HG02840 (cell line): ENCODE data around the gene SAPCD2.

Experiments
- ATAC-seq: cut with Tn5 transposase; IDR thresholded peaks from one replicate; pipeline ENCODE4 v1.9.1; 2021; ENCODE audit warnings: mild to moderate bottlenecking, moderate library complexity, moderate number of reproducible peaks; ENCODE audit not compliant: unreplicated experiment, low FRiP score

Gene SAPCD2

DNA sequence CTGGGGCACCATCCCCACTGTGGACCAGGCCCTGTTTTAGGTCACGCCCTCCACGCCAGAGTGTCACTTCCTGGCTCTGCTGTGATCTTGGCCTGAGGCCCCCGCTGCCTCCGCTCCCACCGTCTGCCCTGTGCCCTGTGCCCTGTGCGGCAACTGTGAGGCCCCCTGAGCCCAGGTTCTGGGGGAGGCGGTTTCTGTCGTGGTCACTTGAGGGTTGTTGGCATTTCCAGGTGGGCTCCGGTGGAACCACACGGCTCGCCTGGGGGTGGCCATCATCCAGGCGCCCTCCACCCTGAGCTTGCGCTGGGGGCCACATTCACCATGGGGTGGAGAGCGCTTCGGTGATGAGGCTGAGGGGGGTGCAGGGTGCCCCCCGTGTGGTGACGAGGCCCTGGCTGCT lies 37.6 kb upstream of the SAPCD2 start:
- ATAC-seq, result no peak

- ATAC-seq, result no peak
These were observed 37.1 kb upstream of the SAPCD2 start for GRCh38 chr9:137107312-137107921.

- ATAC-seq, result no peak
These were observed 36.4 kb upstream of the SAPCD2 start for GRCh38 chr9:137106662-137107250.

DNA sequence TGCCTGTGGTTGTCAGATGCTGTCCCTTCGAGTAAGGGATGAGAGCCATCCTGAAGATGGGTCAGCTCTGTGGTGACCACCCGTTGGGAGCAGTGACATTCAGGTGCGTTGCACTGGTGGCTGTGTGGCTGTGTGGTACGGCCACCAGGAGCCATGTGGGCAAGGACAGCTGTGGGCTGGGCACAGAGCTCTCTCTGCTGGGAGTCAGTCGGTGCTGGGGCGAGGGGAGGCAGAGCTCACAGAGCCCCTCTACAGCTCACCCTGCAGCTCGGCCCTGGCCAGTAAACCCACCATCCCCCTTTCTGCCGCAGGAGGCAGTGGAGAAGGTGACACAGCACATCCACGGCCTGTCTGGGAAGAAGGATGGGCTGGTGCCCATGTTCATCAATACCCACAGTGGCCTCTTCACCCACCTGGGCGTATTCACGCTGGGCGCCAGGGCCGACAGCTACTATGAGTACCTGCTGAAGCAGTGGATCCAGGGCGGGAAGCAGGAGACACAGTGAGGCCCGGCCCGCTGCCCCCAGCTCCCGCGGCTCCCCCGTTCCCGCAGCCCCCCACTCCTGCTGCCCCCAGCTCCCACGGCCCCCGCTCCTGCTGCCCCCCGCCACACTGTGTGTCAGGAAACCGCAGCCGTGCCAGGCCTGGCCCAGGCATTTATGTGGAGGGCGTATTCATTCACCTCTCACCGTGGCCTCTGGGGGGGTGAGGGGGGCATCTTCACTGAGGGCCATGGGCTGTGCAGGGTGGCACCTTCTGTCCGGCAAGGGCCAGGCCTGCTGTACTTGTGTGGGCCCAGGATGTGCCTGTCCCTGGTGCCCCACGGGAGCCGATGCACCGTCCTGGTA lies 35.7 kb upstream of the SAPCD2 start:
- ATAC-seq, result no peak

- no peak for ATAC-seq
These were observed 33.0 kb upstream of the SAPCD2 start for GRCh38 chr9:137103206-137103999.

GRCh38 chr9:137099231-137099630 lies 28.9 kb upstream of the SAPCD2 start:
- no peak for ATAC-seq

- ATAC-seq, result no peak
These were observed 27.6 kb upstream of the SAPCD2 start for GRCh38 chr9:137097761-137098462.

DNA sequence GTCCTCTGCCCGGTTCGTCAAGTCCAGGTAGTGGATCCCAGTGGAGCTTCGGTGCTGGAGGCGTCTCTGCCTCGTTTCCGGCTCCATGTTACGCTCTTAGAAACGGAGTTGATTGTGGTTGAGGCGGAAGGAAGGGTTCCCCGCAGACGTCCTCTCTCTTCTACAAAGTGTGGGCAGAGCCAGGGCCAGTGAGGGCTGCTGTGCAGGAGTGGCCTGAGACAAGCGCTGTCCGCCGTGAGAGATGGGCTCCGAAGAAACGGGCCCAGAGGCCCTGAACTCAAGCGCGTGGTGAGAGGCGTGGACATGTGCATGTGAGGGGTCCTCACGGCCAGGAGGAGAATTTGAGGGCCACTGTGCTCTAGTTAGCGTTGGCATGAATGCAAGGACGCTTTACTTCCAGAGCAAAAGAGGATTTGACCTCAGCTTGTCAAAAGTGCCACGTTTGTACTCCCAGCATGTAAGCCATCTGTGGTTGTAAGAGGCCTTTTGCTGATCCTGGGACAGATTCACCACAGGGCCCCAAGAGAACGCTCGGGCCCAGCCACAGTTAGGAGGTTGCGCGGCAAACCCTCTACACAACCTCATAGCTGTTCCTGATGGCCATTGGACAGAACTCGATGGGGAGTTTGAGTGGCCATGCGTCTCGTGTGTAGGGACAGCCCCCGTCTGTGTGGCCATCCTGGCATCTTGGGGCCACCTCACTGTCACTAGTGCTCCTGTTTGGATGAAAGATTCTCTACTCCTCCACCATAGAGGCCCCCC lies 26.6 kb upstream of the SAPCD2 start:
- no peak for ATAC-seq

DNA sequence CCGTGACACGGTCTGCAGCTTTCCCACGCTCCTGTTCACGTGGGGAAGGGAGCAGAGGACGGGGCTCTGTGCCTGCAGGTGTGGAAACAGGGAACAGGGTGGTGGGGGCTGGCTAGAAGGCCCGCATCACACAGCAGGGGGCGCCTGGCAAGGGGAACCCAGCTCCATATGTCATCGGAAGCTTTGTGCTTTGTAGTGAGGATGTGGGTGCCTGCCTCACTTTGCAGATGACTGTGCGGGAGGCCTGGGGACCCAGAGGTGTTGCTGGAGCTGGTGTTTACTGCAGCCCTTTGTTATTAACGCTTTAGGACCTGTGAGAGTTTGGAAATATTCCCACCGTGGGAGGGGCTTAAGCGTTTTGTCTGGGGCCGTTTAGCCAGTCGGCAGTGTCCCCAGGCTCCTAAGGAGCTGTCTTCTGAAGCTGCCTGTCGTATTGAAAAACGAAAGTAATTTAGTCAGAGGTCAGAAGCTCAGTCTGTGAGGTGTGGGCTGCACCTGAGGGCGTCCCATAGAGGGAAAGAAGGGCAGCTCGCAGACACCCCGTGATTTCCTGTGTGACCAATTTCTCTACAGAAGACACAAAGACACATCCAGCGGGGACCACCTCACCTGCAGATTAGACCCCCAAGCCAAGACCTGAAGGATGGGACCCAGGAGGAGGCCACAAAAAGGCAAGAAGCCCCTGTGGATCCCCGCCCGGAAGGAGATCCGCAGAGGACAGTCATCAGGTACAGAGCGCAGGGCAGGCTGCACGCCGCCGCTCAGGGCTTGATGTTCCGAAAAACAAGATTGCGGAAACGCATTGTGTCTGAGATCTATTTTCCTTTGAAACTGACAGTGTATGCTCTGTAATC lies 25.5 kb upstream of the SAPCD2 start:
- ATAC-seq, result no peak

DNA sequence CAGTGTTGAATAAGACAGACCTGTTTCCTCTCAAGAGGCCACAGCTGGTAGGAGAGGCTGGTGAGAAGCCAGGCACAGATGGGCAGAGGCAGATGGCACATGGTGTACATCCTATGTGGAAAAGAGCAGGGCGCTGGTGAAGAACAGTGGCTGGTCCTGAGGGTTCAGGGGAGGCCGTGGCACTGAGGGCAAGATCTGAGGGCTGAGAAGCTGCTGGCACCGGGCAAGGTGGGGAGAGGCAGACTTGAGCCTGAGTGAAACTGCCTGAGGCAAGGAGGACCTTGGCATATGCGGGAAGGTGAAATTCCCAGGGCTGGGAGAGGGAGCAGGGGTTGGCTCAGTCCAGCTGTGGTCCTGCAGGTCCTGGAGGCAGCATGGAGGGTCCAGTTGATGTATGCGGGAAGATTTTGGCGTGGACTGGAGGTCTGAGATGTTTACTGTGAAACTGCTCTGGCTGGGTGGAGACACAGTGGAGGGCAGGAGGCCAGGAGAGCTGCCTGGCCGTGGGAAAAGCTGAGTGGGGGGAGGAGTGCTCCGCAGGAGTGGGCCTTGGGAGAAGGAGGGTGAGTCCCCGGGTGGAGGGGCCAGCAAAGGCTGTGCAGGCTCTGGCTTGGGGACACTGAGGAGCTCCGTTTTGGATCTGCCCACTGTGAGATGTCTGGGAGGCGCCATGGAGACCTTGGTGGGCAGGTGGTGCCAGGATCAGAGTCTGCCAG lies 19.0 kb upstream of the SAPCD2 start:
- ATAC-seq, result no peak

DNA sequence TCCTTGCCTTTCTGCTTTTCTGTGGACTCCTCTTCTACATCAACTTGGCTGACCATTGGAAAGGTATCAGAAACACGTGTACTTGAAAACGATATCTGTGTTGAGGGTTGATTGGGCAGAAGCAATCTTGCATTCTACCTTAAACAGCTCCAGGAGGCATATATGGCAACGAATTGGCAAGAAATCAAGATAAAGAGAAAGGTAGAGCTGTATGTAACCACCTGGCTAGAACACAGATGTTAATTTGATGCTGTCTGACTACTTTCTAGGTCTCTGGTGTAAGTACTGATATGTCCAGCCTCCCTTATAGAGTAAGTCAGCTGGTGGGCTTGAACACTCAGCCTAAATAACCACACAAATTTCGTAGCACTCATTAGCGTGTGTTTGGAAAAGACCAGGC lies 17.8 kb upstream of the SAPCD2 start:
- no peak for ATAC-seq

DNA sequence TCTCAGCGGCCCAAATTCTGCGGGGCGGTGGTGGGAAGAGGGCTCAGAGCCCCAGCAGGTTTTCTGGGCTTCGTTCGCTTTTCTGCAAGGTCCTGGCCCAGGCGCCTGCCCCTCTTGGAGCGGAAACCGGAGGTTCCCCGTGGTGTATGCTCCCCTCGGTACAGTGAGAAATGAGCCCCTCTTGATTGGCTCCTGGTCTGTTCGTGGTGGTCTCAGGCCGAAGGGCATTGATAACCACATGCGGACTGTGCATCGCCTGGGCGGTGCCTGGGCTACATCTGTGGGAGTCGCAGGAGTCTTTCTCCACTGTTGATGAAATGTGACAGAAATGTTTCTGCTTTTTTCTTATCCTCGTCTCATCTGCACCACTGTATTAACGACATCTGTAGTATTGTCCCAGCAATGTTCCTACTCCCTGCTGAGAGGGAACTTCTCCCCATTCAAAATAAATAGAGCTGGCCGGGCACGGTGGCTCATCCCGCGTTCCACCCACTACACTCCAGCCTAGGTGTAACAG lies 17.1 kb upstream of the SAPCD2 start:
- ATAC-seq, result peak; percentile 3

- ATAC-seq, result peak; percentile 87
These were observed 16.4 kb upstream of the SAPCD2 start, which contains the start of gene MAN1B1 for GRCh38 chr9:137086531-137087408. Gene MAN1B1 (plus strand): TSS chr9:137086985. CDS start chr9:137087000, 15 bp downstream.

DNA sequence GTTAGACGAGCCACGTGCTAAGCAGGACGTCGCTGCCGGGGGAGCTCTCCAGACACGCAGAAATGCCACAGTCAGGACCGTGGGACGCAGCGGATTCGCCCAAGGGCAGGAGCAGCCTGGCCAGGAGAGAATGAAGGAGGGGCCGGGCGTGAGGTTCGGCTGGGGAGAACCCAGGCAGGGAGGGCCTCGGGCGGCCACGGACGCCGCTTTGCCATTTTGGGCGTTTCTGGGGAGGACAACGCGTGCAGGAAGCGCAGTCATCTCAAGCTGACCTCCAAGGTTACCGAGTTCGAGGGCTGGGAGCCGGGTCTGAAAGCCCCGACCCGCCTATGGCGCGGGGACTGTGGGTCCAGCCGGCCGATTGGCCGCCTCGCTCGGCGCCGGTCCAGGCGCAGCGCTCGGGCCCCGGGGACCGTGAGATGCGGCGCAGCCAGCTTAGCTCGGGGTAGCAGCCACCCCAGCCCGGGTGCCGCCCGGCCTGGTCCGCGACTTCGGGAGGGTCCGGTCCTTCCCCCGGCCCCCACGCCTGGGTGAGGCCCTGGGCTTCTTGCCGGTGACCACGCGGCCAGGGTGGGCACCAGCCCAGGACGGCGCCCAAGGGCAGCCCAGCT lies 15.7 kb upstream of the SAPCD2 start:
- peak; percentile 19 for ATAC-seq

DNA sequence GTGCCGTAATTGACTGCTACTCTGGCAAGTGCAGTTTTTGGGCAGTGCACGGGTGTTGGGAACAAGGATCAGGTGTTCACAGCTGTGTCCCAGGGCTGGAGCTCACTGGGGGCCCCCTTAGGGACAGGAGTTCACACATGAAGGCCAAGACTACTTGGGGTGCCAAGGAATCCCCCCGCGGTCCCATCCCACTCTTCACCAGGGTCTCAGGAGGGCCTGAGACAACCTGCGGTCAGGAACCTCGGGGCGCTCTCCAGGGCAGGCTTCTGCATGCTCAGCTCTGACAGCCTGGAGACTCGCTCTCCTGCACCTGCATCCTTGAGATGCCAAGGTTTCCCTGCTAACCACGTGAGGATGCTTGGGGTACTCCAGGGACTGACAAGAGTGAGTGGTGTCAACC lies 14.2 kb upstream of the SAPCD2 start:
- no peak for ATAC-seq

DNA sequence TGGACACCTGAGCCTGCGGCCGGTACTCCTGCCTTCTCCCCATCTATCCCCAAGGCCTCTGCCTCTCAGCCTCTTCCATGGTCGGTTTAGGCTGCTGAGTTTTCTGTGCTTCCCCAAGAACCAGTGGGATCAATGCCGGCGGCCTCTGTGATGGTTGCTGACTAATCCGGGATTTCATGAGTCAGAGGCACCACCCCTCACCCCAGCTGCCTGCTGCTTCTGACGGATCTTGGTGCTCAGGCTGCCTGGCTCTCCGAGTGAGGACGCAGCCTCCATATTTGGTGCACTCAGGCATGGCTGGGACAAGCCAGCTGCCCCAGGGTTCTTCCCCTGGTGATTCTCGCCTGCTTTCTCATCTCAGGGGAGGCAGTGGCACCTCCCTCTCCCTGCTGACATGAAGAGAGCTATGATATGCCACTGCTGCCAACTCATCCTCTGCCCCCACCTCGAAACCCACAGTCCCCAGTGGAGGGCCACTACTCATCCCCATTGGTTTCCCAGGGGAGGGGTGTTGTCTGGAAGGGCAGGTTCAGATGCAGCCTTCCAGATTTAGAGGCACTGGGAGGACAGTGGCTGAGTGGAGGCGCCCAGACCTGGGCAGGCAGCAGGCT lies 13.1 kb upstream of the SAPCD2 start:
- ATAC-seq, result no peak
